Measurements from ENCODE around the gene ECEL1.

Gene ECEL1

DNA sequence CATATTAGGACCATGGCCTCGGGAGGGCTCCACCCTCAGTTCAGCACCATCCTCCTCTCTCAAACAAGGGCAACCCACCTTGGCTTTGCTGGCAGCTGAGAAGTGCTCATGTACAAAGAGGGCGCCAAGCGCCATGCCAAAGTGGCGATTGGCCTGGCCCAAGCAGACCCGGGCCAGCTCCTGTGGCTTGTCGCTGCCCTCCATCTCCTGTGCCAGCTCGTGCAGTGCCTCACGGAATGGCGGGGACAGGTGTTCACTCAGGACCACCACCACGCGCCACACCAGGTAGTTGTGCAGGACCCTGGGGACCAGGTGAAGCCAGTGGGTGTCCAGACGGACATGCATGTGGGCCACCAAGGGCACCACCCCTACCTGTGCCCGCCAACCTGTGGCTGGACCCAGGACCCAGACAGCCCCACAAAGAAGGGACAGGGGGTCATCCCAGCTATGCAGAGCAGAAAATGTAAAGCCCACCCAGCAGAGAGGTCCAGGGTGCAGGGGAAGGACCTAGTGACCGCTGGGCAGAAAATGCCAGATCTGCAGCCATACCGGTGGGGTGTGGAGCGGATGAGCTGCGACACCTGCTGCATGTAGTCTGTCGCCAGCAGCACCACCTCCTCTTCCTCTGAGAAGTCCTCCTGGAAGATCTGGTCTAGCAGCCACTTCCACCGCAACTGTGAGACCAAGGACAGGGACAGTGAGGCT is 3.6 kb downstream of the ECEL1 start:
- no peak for DNase-seq (ENCODE audit: low read depth)

DNA sequence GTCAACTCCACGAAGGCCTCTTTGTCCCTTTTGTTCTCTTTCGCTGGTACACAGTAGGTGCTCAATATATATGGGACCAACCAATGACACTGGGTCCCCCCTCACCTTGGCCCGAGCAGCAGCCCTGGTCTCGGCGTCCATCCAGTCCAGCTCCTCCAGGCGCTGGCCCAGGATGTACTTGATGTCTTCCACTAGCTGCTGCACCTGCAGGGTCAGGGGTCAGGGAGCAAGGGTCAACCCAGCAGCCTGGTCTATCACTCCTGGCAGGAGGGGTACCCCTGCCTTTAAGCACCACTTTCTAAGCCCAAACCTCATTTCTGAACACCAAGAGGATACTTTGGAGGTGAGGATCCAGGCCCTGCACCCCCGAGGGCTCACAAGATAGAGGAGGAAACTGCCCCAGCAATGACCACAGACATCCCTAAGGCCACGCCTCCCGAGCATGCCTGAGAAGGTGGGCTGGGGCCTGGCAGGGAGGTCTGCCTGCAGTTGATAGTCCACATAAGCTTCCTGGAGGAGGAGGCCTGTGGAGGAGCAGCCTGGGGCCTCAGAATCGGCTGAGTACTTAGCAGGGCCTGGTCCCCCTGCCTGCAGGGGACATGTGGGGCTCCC is 4.2 kb downstream of the ECEL1 start:
- DNase-seq (ENCODE audit: low read depth): no peak

DNA sequence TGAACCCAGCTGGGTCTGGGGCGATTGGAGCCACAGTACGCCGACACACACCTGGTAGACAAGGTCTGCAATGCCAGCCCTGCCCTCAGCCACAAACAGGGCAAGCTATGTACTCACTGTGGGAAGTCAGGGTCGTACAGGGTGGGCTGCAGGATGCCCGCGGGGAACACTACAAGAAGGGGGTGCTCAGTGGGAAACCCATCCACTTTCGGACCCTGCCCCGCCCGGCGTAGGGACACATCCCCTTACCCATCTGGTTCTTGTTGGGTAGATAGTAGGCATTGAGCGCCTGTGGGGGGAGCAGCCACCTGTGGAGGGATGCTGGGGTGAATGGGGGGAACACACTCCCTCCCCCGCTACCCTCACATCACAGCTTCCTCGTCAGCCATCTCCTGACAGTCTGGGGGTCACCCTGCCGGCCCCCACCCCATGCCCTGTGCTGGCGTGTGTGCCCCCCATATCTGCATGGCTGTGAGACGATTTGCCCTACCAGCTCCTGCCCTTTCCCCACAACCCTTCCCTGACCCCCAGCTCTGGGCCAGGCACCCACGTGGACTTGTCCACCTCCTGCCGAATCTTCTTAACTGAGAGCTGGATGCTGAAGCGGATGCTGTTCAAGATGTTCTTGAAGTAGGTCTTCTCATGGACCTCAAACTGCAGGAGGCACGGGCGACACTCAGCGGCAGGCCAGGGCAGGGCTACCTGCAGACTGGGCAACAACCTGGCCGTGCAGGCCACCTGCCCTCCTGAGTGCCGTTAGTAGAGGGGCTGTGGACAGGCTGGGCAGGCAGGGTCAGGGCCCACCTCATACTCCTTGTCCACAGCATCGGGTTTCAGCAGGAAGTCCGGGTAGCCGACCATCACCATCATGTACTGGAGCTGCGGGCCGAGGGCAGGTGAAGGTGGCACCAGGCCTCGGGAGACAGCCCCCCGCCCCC is 5.1 kb downstream of the ECEL1 start:
- no peak for DNase-seq (ENCODE audit: low read depth)

DNA sequence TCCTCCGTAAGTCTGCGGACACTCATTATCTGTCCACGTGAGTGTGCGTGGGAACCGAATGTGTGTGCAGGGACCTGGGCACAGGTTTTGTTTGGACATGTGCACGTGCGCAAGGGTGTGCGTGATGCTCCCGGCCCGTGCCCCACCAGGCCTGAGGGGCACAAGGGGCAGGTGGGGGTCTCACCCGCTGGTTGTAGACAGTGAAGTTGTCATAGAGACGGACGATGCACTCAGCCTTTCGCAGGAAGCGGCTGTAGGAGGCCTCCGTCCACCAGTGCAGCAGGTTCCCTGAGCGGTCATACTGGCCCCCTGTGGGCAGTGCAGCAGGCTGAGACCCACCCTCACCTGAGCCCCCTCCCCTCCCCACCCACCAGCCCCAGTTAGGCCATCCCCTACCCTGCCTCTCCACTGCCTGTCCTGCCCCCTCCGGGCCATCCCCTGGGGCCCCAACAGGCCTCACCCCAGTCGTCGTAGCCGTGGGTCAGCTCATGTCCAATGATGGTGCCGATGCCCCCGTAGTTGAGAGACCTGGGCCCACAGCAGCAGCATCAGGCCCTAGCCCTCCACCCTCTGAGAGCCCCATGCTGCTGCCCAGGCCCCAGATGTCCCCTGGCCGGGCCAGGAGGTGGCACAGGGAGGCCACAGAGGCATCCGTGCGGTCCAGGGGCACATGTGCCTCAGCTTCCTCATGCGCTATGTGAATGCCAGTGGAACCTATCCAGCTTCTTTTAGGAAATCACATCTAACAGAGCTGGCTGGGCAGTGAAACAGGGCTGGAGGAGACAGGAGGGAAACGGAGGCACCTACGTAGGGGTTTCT is 6.1 kb downstream of the ECEL1 start:
- no peak for DNase-seq (ENCODE audit: low read depth)

DNA sequence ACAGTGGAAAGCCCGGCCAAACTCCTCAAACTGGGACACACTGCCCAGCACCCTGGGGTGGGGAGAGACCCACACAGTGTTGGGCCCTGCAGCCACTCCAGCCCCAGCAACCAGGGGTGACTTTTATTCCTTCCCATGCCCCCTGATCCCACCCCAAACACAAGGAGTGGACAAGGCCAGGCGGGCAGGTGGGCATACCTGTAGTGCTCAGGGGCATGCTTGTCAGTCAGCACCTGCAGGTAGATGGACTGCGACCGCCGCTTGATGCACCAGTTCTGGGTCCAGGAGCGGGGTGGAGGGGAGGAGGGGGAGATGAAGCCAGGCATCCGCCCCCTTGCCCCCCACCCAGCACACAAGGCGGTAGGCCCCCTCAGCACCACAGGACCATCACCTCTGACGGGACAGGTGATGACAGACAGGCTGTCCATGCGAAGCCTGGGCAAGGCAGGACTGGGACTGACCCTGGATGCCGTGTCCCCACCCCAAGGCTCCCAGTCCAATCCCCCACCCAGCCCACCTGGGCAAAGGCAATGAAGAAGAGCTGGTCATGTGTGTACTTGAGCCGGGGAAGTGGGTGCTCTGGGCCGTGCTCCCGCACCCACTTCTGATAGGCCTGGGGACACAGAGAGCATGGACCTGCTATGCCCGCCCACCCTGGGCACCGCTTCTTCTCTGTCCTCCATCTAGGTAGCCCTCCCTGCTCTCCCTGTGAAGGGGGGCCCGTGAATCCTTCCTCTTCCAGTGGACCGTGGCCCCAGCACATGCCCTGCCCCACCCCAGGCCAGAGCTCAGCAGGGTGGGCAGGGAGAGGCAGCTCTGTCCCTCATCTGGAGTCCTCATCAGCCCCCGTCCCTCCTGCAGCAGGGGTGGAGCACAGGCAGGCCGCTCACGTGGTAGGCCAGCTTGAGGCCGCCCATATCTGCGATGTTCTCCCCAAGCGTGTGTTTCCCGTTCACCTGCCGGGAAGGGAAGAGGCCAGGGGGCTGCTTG is 7.1 kb downstream of the ECEL1 start:
- DNase-seq (ENCODE audit: low read depth): no peak

DNA sequence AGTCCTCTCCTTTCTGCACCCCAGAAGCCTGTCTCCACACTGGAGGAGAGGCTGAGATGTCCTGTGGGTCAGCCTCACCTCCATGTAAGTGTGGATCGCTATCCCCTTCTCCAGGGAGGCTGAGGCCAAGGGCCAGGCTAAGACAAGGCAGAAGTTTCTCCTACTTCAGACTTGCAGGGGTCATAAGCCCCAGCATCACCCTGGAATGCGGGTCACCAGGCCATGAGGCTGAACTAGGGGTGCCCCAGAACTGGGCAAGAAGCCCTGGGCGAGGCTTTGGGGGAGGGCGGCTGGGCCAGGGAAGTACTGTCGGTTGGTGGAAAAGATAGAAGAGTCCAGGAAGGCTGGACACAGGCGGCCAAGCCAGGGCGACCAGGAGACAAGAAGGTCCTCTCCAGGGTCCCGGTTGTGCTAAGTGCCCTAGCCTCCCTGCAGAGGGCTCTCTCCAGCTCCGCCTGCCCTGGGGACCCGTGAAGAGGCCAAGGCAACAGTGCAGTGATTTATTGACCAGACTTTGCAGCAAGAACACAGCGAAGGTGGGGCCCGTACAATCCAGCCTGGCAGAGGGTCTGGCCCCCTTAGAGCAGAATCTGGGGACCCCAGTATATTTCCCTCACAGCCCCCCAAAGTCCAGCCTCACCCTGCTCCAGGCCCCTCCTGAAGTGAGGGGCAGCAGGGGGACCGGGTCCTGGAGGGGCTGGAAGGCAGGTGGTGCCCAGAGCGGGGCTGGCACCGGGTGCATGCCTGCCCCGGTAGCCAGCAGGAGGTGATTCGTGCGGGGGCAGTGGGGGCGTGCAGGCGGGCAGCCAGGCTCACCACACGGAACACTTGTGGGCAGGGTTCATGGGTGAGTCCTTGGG is 8.1 kb downstream of the ECEL1 start:
- no peak for DNase-seq (ENCODE audit: low read depth)

DNA sequence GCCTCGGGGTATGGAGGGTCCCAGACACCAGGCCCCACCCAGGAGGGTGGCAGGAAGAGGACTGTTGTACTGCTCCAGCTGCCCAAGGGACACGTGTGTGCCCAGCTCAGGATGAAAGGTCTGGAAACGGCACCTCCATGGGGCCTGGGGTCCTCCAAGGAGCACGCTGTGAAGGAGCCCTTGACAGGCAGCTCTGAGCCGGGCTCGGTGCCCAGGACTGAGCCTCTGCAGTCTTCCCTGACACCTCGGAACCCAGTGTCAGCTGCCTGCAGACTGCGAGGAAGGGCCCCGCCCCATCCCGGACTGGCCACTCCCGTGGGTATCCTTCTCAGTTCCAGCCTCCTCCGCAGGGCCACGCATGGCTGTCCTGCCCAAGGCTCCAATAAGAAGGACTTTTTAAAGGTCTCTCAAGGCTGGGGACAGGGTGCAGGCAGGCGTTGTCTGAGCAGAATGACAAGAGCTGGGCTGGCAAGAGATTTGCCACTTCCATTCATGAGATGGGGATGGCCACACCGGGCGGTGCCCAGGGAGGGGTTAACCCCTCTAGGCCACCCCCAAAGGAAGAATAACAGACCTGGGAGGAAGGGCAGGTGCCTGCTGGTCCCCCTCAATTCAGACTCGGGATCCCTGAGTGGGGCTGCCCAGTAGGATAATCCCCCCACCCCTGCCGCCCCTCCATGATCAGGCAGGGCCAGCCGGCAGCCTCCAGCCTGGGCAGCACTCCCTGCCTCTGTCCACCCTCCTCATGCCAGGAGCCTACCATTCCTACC is 8.9 kb downstream of the ECEL1 start:
- no peak for DNase-seq (ENCODE audit: low read depth)

DNA sequence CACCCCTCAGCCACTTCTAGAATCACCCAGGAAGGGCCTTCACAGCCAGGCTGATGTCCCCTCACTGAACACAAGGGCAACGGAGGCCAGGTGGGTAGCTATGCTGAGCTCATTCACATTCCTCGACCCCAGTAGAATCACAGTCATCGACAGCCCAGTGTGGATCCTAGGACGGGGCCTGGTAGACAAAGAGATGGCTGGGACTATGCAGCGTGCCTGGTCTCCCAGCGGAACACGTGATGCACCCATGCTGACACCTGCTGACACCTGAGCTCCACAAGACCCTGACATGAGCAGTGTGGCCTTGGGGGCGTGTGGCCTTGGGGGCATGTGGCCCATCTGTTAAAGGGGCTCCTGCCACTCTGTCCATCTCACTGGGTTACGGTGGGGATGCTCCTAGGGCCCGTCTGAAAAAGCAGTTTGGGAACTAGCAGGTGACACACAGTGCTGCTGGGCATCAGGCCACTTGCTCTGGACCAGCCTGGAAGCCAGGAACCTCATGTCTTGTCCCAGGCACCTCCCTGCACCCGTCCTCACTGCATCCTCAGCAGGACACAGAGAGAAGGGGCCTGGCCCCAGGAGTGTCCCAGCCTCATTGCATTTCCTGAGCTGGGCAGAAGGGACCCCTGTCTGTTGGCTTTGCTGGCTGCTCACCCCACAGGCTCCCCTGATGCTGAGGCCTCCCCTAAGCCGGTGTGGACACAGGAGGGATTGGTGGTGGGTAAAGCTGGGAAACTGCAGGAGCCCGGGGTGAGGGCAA is 9.7 kb downstream of the ECEL1 start:
- DNase-seq (ENCODE audit: low read depth): no peak

DNA sequence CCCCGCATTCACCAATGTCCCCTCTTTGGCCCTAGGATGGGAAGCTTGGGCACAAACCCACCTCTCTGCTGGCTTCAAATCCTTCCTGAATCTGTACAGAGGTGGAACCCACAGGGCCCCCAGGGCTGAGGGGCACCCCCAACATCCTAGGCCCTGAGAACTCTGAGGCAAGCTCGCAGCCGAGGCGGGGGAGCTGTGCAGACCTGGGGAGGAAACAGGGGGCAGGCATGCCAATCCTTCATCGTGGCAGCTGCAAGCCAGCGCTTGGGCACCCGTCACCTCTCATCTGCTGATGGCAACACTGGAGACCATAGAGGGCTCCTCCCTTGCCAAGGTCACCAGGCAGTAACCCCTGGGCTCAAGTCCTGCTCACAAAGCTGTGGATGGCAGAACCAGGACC is 10.8 kb downstream of the ECEL1 start:
- DNase-seq (ENCODE audit: low read depth): no peak

DNA sequence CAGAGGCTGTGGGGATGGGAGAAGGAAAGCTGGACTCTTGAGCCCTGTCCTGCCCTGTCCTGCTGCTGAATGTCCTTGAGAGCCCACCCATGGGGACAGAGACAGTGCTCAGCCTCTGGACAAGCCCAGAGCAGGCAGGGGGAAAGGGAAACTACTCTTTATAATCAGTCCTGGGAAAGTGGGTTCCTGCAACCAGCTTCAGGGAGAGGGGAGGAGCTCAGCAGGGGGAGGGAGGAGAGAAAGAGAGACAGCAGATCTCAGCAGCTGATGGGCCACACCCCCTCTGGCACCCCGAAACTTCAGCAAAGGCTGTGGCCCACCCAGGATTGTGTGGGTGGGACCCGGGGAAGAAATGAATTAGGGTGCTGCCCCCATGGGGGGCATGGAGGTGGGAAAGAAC is 11.6 kb downstream of the ECEL1 start:
- DNase-seq (ENCODE audit: low read depth): no peak

DNA sequence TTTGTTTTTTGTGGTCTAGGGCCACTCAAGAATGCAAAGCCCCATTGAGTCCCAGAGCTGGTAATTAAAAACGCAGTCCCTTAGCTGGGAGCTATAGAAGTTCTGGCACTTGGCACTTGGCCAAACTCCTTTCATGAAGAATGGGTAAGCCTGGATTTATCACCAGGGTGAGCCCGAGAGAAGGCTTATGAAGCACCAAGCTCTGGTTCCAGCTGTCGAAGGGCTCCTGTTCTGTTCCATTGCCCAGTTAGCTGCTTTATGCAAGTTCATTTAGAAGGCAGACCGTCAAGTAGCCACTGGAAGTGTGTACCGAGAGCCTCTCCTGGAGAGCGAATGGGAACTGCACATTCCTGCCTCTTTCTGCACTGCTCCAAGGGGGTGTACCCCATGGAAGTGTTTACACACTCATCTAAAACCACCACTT is 14.2 kb downstream of the ECEL1 start:
- DNase-seq (ENCODE audit: low read depth): no peak

DNA sequence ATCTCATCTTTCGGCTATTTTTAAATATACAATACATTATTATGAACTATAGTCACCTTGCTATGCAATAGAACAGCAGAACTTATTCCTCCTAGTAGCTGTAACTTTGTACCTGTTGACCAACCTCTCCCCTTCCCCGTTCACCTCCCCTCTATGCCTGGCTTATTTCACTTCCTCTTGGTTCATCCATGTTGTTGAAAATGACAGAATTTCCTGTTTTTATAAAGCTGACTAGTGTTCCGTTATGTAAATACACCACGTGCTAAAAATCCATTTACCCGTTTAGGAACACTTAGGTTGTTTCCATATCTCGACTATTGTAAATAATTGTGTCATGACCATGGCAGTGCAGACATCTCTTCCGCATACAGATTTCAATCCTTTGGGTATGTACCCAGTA is 21.4 kb downstream of the ECEL1 start:
- no peak for DNase-seq (ENCODE audit: low read depth)

DNA sequence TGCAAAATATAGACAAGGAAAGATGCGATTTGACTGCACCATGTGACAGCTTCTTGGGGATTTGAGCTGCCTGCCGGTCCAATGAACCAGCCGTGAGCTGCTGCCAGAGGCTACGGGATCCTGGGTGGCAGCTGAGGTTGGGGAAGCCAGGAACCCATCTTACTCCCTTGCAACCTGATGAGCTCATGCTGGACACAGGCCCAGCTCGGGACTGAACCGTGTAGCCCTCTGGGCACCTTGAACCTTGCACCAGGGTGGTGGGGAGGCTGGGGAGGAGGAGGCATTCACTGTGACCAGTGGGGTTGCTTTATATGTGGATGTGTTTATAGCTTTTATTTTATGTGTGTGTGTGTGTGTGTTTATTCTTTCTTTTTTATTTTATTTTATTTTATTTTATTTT is 22.6 kb downstream of the ECEL1 start:
- DNase-seq (ENCODE audit: low read depth): no peak

DNA sequence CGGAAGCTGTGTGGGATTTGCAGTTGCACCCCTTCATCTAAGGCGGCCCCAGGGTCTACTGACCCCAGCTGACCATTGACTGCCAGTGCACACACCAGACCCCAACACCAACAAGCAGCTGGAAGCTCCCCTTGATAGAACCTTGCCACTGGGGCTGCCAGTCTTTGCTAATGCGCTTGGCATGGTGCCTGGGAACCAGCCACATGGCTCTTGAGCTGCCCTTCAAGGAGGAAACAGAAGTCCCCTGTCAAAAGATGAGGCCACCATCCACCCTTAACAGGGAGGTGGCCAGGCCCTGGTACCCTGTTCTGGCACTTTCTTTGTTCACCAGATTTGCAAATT is 23.1 kb downstream of the ECEL1 start:
- DNase-seq (ENCODE audit: low read depth): no peak

DNA sequence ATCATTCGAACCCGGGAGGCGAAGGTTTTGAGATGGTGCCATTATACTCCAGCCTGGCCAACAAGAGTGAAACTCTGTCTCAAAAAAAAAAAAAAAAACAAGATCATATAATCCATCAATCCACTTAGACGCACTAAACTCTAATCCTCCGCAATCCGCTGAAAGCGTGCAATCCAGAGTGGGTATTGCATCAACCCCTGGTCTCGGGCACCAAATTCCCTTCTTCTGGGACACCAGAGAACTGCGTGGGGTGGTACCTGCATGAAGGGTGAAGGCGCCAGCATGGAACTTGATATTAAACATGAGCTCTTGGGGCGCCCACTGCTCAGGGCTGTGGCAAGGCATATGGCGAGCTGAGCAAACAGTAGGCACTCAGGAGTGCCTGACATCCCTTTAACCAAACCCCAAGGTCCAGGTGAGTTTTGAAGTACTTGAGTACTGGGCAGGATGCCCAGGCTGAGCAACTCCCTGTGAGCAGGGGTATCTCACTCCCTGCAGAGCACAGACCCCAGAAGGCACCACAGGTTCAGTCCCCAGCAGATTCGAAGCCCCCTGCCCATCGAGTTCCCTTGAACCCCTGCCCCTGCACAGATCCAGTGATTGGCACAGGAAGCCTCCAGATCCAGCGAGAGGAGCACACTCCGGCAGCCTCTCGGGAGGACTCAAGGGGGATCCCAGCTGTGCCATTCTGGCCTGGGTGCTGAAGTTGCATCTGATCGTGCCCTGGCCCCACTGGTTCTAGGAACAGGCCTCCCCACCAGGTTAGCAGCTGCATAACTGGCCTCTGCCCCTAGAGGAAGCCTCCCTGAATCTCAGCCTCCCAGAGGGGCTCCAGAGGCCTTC is 23.7 kb downstream of the ECEL1 start:
- DNase-seq (ENCODE audit: low read depth): no peak

DNA sequence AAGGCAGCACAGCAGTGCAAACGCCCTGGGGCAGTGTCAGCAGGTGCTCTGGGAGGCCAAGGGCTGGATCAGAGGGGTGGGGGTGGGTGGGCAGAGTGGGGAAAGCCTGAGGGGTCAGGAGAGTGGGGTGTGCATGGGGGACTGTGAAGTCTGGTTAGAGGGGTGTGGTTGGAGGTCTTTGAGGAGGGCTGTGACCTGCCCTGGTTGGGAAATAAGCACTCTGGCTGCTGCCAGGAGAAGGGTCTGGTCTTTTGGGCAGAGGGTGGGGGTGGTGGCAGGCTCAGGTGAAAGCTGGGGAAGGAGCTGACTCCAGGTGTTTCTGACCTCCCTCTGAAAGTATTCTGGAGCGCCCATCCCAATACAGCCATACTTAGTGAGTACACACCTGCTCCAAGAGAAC is 27.5 kb downstream of the ECEL1 start:
- DNase-seq (ENCODE audit: low read depth): no peak

DNA sequence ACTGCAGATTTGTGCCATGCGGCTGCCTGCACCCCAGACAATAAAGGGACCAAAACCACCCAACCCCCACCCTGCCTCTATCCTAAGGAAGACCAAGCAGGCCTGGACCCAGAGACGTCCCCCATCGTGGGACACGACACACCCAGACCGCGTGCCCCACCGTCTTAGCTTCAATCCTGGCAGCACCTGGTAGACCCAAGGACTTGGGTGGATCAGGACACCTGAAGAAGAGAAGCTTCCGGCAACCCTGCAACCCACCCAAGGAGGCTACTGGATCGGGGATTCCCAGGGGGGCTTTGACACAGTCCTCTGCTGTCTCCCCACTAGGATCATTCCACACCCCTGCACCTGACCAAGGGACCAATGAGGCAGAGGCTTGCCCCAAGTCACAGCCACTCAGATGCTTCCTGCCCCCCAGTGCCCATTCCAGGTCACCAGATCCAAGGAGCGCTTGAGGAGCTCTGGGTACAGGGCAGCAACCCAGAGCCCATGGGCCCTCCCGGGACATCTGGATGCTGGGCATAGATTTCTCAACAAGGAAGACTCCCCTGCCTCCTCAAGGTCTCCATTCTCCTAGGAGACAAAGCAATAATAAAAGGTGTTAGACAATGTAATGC is 28.1 kb downstream of the ECEL1 start:
- no peak for DNase-seq (ENCODE audit: low read depth)
